Measurements from ENCODE around the gene KIF4A. TPM values are rescaled to one million over a fixed set of nuclear protein-coding genes. Genes with fewer than 3 reads are reported as not detected.

Gene KIF4A
- total RNA-seq, 1 donor from 2014 or later = 3.7 TPM

GRCh38 chrX:70464051-70464450 is 174.1 kb downstream of the KIF4A start:
- Histone ChIP-seq H3K4me3 (ENCODE audit: low read length in 3 of 3) (no peak overlapping the region), H3K27ac (ENCODE audit: low read depth, low read length) (no peak overlapping the region), H3K4me1 (ENCODE audit: control insufficient read depth in 3 of 3, insufficient read depth in 3 of 3, low read length in 3 of 3) (no peaks in the 10 kb centered on the region), H3K27me3 (ENCODE audit: control insufficient read depth in 3 of 3, insufficient read depth in 3 of 3, low read length in 3 of 3) (no peaks in the 10 kb centered on the region), H3K9ac (ENCODE audit: low read depth in 1 of 3, low read length in 3 of 3) (no peak overlapping the region), H3K36me3 (ENCODE audit: control insufficient read depth in 3 of 3, insufficient read depth in 3 of 3, low read length in 3 of 3) (no peaks in the 10 kb centered on the region), H3K9me3 (ENCODE audit: control insufficient read depth in 3 of 3, low read length in 3 of 3) (no peaks in the 10 kb centered on the region)

- Histone ChIP-seq H3K4me3 (ENCODE audit: low read length in 3 of 3) (no peak overlapping the region), H3K4me1 (ENCODE audit: control insufficient read depth in 3 of 3, insufficient read depth in 3 of 3, low read length in 3 of 3) (no peaks in the 10 kb centered on the region), H3K27me3 (ENCODE audit: control insufficient read depth in 3 of 3, insufficient read depth in 3 of 3, low read length in 3 of 3) (no peaks in the 10 kb centered on the region), H3K9ac (ENCODE audit: low read depth in 1 of 3, low read length in 3 of 3) (no peak overlapping the region), H3K36me3 (ENCODE audit: control insufficient read depth in 3 of 3, insufficient read depth in 3 of 3, low read length in 3 of 3) (no peaks in the 10 kb centered on the region), H3K27ac (ENCODE audit: low read depth, low read length) (no peak overlapping the region), H3K9me3 (ENCODE audit: control insufficient read depth in 3 of 3, low read length in 3 of 3) (no peaks in the 10 kb centered on the region)
Observed at GRCh38 chrX:70466968-70467367, 177.1 kb downstream of the KIF4A start.

- no peaks in the 10 kb centered on the region for H3K9me3 ChIP-seq (ENCODE audit: control insufficient read depth in 3 of 3, low read length in 3 of 3)
- no peak overlapping the region for H3K27ac ChIP-seq (ENCODE audit: low read depth, low read length)
- no peaks in the 10 kb centered on the region for H3K27me3 ChIP-seq (ENCODE audit: control insufficient read depth in 3 of 3, insufficient read depth in 3 of 3, low read length in 3 of 3)
- no peaks in the 10 kb centered on the region for H3K36me3 ChIP-seq (ENCODE audit: control insufficient read depth in 3 of 3, insufficient read depth in 3 of 3, low read length in 3 of 3)
- no peak overlapping the region for H3K9ac ChIP-seq (ENCODE audit: low read depth in 1 of 3, low read length in 3 of 3)
- H3K4me3 ChIP-seq (ENCODE audit: low read length in 3 of 3) = no peak overlapping the region
- H3K4me1 ChIP-seq (ENCODE audit: control insufficient read depth in 3 of 3, insufficient read depth in 3 of 3, low read length in 3 of 3) = no peaks in the 10 kb centered on the region
Observed at GRCh38 chrX:70468709-70469108, 178.8 kb downstream of the KIF4A start.

Small RNAs within 50 kb of the gene (small RNA-seq; reads per million reads assigned to genes)
- not detected for gene RNA5SP507
- gene RNU4-81P = 0.12 reads per million
- gene RNY4P23 = 5.0 reads per million, percentile 90 among the genes with 10 or more reads in this experiment

Other genes with a start within 250 kb of the KIF4A start
- gene AWAT2, start 240.2 kb upstream of the KIF4A start, total RNA-seq = not detected
- gene OTUD6A, start 227.6 kb upstream of the KIF4A start, total RNA-seq = not detected
- gene IGBP1, start 156.7 kb upstream of the KIF4A start, total RNA-seq = 151 TPM
- gene DGAT2L6, start 112.6 kb upstream of the KIF4A start, total RNA-seq = not detected
- gene AWAT1, start 55.4 kb upstream of the KIF4A start, total RNA-seq = not detected
- not detected for gene P2RY4, start 29.9 kb upstream of the KIF4A start, total RNA-seq
- gene ARR3, start 21.8 kb upstream of the KIF4A start, total RNA-seq = not detected
- not detected for gene RAB41, start 7.9 kb upstream of the KIF4A start, total RNA-seq
- gene PDZD11, start 177 bp upstream of the KIF4A start, total RNA-seq = 14.1 TPM
- not detected for gene GDPD2, start 133.2 kb downstream of the KIF4A start, total RNA-seq
- 7.3 TPM for gene DLG3, start 154.7 kb downstream of the KIF4A start, total RNA-seq

Data from skeletal muscle tissue (tissue), 5 donors.